ENCODE results near the gene TAOK1. TPM values are rescaled to one million over a fixed set of nuclear protein-coding genes. Genes with fewer than 3 reads are reported as not detected.
A peak's percentile ranks its signal among the peaks of the same experiment; 100 is the strongest.

Gene TAOK1
- total and polyA plus RNA-seq, 2 of the 13 experiments (the other 11 are each of a cell fraction or from before 2014, with no cell fraction given) = 14.1 to 23.0 TPM

- TF ChIP-seq HMGXB3 (CRISPR knock-in tag; IDR thresholded peaks at IDR 0.05; ENCODE audit: borderline replicate concordance) (0 out of 2 replicates have a peak, but pooled peaks have one; percentile 31), GFI1 (CRISPR knock-in tag; IDR thresholded peaks at IDR 0.05; ENCODE audit: borderline replicate concordance) (0 out of 2 replicates have a peak, but pooled peaks have one; percentile 16), NFYB (CRISPR knock-in tag; IDR thresholded peaks at IDR 0.05) (peak; percentile 6; the same call in 1 of the 2 replicates), MYC (CRISPR knock-in tag; IDR thresholded peaks at IDR 0.05; ENCODE audit: borderline replicate concordance) (no peak; the same call in 1 of the 2 replicates), ZNF567 (CRISPR knock-in tag; IDR thresholded peaks at IDR 0.05; ENCODE audit: borderline replicate concordance) (no peak), AHDC1 (CRISPR knock-in tag; IDR thresholded peaks at IDR 0.05; ENCODE audit: borderline replicate concordance) (no peak), PTBP1 (IDR thresholded peaks at IDR 0.05; ENCODE audit: low read depth, low read length, poor library complexity, severe bottlenecking) (no peak), ZSCAN21 (CRISPR knock-in tag; IDR thresholded peaks at IDR 0.05; ENCODE audit: borderline replicate concordance) (peak; percentile 72; the same call in 1 of the 2 replicates), ZNF468 (CRISPR knock-in tag; IDR thresholded peaks at IDR 0.05) (no peak), THAP11 (CRISPR knock-in tag; IDR thresholded peaks at IDR 0.05) (peak; percentile 14; the same call in 1 of the 2 replicates), ZNF431 (CRISPR knock-in tag; IDR thresholded peaks at IDR 0.05; ENCODE audit: borderline replicate concordance, low read depth) (0 out of 2 replicates have a peak, but pooled peaks have one; percentile 59), ZNF589 (CRISPR knock-in tag; conservative IDR thresholded peaks at IDR 0.05) (0 out of 2 replicates have a peak, but pooled peaks have one; percentile 15), HNRNPL (IDR thresholded peaks at IDR 0.05; ENCODE audit: low read depth, low read length) (no peak), PHF20 (CRISPR knock-in tag; IDR thresholded peaks at IDR 0.05) (peak; percentile 35), ZNF703 (CRISPR knock-in tag; IDR thresholded peaks at IDR 0.05; ENCODE audit: borderline replicate concordance) (no peak), THRA (CRISPR knock-in tag; IDR thresholded peaks at IDR 0.05; ENCODE audit: borderline replicate concordance) (0 out of 2 replicates have a peak, but pooled peaks have one; percentile 6)
Measured at GRCh38 chr17:29568331-29569244, 178.4 kb downstream of the TAOK1 start, which contains the start of gene TP53I13 (continued).

Data from HepG2 (cell line).